Kidney epithelial cell (primary cell): ENCODE measurements around the gene CD63. TPM values are rescaled to one million over a fixed set of nuclear protein-coding genes. Genes with fewer than 3 reads are reported as not detected.
"Not testable (repeated sequence)": the region's sequence is repeated elsewhere in the genome, so short reads cannot be mapped to it uniquely, and the experiment has no call there.

ENCODE experiments used
- DNase-seq: peaks from one replicate; pipeline ENCODE4 v3.0.0-alpha.2; 2010; ENCODE audit warnings: low read depth
- H3K27me3 ChIP-seq: 2 replicates; pipeline ENCODE4 v1.6.0; 2011; ENCODE audit warnings: low read length; ENCODE audit not compliant: control insufficient read depth, insufficient read depth
- H3K36me3 ChIP-seq: 2 replicates; pipeline ENCODE4 v1.5.1; 2011; ENCODE audit warnings: low read length; ENCODE audit not compliant: control insufficient read depth, insufficient read depth
- H3K4me3 ChIP-seq: 2 replicates; pipeline ENCODE4 v1.5.1; 2011; ENCODE audit warnings: low read depth, mild to moderate bottlenecking, control low read depth, low read length
- CTCF ChIP-seq: IDR thresholded peaks from 2 replicates; pipeline ENCODE4 v1.5.1; 2011; ENCODE audit warnings: mild to moderate bottlenecking, moderate library complexity, low read length, control low read depth, inconsistent platforms; ENCODE audit not compliant: insufficient read depth, poor library complexity, severe bottlenecking
- total RNA-seq: library from RNA; depleted of rRNA; stranded (reverse); fragments of >200 nt; gene quantifications from 2 replicates; pipeline ENCODE4 v1.2.3, GENCODE V29; 2015

The CD63 gene
- total RNA-seq, 1 donor from 2014 or later, result 1,149 TPM

GRCh38 chr12:55762646-55763045 is 33.8 kb upstream of the CD63 start:
- Histone ChIP-seq H3K4me3 (no peak overlapping the region), H3K36me3 (no peaks in the 10 kb centered on the region), H3K27me3 (no peaks in the 10 kb centered on the region)
- no peak for DNase-seq
- no peak for TF ChIP-seq CTCF

GRCh38 chr12:55760663-55761062 is 31.9 kb upstream of the CD63 start:
- no peak for TF ChIP-seq CTCF

GRCh38 chr12:55758575-55758974 is 29.8 kb upstream of the CD63 start:
- not testable (repeated sequence) for H3K36me3 ChIP-seq, H3K4me3 ChIP-seq, H3K27me3 ChIP-seq, DNase-seq

More at GRCh38 chr12:55760663-55761062, 31.9 kb upstream of the CD63 start:
- Histone ChIP-seq H3K36me3 (no peaks in the 10 kb centered on the region), H3K27me3 (no peaks in the 10 kb centered on the region), H3K4me3 (no peak overlapping the region)
- no peak for DNase-seq

GRCh38 chr12:55757701-55758100 is 28.9 kb upstream of the CD63 start:
- no peak for TF ChIP-seq CTCF
- no peak for DNase-seq
- Histone ChIP-seq H3K36me3 (peaks cover 1% of the 10 kb centered on the region), H3K4me3 (no peak overlapping the region), H3K27me3 (no peaks in the 10 kb centered on the region)

GRCh38 chr12:55755246-55755645 is 26.4 kb upstream of the CD63 start:
- no peak for DNase-seq

GRCh38 chr12:55748230-55748993 is 19.6 kb upstream of the CD63 start:
- Histone ChIP-seq H3K27me3 (no peaks in the 10 kb centered on the region), H3K4me3 (no peak overlapping the region), H3K36me3 (peaks cover 3% of the 10 kb centered on the region)

More at GRCh38 chr12:55755246-55755645, 26.4 kb upstream of the CD63 start:
- Histone ChIP-seq H3K27me3 (no peaks in the 10 kb centered on the region), H3K36me3 (peaks cover 3% of the 10 kb centered on the region), H3K4me3 (no peak overlapping the region)
- no peak for TF ChIP-seq CTCF

More at GRCh38 chr12:55748230-55748993, 19.6 kb upstream of the CD63 start:
- no peak for TF ChIP-seq CTCF
- DNase-seq, result no peak
